ENCODE data around the gene ATG4B.

ATG4B gene

GRCh38 chr2:241633561-241633960, 3.9 kb upstream of the ATG4B start:
- Histone ChIP-seq H3K36me3 (ENCODE audit: control insufficient read depth, insufficient read depth, low read length) (no peaks in the 10 kb centered on the region), H3K79me2 (peaks cover 47% of the 10 kb centered on the region), H3K9me3 (ENCODE audit: control insufficient read depth, low read length) (no peaks in the 10 kb centered on the region), H3K9ac (no peak overlapping the region), H3K4me3 (ENCODE audit: low read depth, low read length) (no peak overlapping the region), H2AFZ (no peak overlapping the region), H3K27me3 (ENCODE audit: control insufficient read depth, insufficient read depth, low read length) (no peaks in the 10 kb centered on the region), H3K27ac (no peak overlapping the region), H3K4me1 (peaks cover 10% of the 10 kb centered on the region), H3K4me2 (ENCODE audit: low read length) (no peak overlapping the region)
- TF ChIP-seq CTCF (IDR thresholded peaks at IDR 0.05): no peak

- H3K36me3 ChIP-seq (ENCODE audit: control insufficient read depth, insufficient read depth, low read length): no peaks in the 10 kb centered on the region
- no peaks in the 10 kb centered on the region for H3K27me3 ChIP-seq (ENCODE audit: control insufficient read depth, insufficient read depth, low read length)
- peak overlapping the region; percentile 83 for H3K4me3 ChIP-seq (ENCODE audit: low read depth, low read length)
- no peaks in the 10 kb centered on the region for H3K9me3 ChIP-seq (ENCODE audit: control insufficient read depth, low read length)
- H3K4me2 ChIP-seq (ENCODE audit: low read length): peak overlapping the region; percentile 95
- H3K4me1 ChIP-seq: peaks cover 17% of the 10 kb centered on the region
- no peak overlapping the region for H2AFZ ChIP-seq
- TF ChIP-seq CTCF (IDR thresholded peaks at IDR 0.05): no peak
- peaks cover 67% of the 10 kb centered on the region for H3K79me2 ChIP-seq
- H3K27ac ChIP-seq: no peak overlapping the region
- no peak overlapping the region for H3K9ac ChIP-seq
Measured at GRCh38 chr2:241635756-241636155, 1.7 kb upstream of the ATG4B start.

- H3K27ac ChIP-seq: peak overlapping the region; percentile 100
- H3K79me2 ChIP-seq: peaks cover 72% of the 10 kb centered on the region
- H3K27me3 ChIP-seq (ENCODE audit: control insufficient read depth, insufficient read depth, low read length): no peaks in the 10 kb centered on the region
- no peaks in the 10 kb centered on the region for H3K9me3 ChIP-seq (ENCODE audit: control insufficient read depth, low read length)
- peak overlapping the region; percentile 64 for H3K9ac ChIP-seq
- H3K36me3 ChIP-seq (ENCODE audit: control insufficient read depth, insufficient read depth, low read length): no peaks in the 10 kb centered on the region
- H2AFZ ChIP-seq: peak overlapping the region; percentile 79
- TF ChIP-seq CTCF (IDR thresholded peaks at IDR 0.05): no peak
- H3K4me1 ChIP-seq: peaks cover 17% of the 10 kb centered on the region
- H3K4me2 ChIP-seq (ENCODE audit: low read length): peak overlapping the region; percentile 95
- peak overlapping the region; percentile 83 for H3K4me3 ChIP-seq (ENCODE audit: low read depth, low read length)
Measured at GRCh38 chr2:241636182-241637017, 1.1 kb upstream of the ATG4B start.

GRCh38 chr2:241637795-241638660, 535 bp downstream of the ATG4B start:
- Histone ChIP-seq H3K9me3 (ENCODE audit: control insufficient read depth, low read length) (no peaks in the 10 kb centered on the region), H3K4me1 (peaks cover 17% of the 10 kb centered on the region)

More at GRCh38 chr2:241637795-241638660, 535 bp downstream of the ATG4B start:
- H3K9ac ChIP-seq: no peak overlapping the region
- H3K27ac ChIP-seq: peak overlapping the region; percentile 100
- H3K4me2 ChIP-seq (ENCODE audit: low read length): peak overlapping the region; percentile 68
- peak overlapping the region; percentile 86 for H3K4me3 ChIP-seq (ENCODE audit: low read depth, low read length)
- H3K27me3 ChIP-seq (ENCODE audit: control insufficient read depth, insufficient read depth, low read length): no peaks in the 10 kb centered on the region
- H3K79me2 ChIP-seq: peaks cover 70% of the 10 kb centered on the region
- H3K36me3 ChIP-seq (ENCODE audit: control insufficient read depth, insufficient read depth, low read length): no peaks in the 10 kb centered on the region
- no peak for TF ChIP-seq CTCF (IDR thresholded peaks at IDR 0.05)
- H2AFZ ChIP-seq: peak overlapping the region; percentile 91

Data from parathyroid adenoma (tissue), 2 donors.